Measurements from ENCODE around the gene PRR23E.

The PRR23E gene, protein sequence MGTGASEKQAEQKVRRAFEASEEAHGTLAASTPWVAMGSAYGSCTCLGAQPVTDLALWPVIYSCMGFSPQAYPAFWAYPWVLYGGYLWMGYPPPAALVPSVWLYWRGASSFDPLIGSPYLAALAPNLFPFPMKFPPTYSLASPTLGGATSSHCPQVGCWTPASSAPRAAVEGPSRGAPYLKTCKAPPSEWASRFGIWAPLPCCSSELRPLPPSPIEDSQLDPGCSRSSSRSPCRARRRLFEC

GRCh38 chr3:127192576-127193232 is at the start of gene PRR23E:
Gene PRR23E, plus strand, starts transcription at chr3:127193131. Its CDS starts 3,555 bp downstream, at chr3:127196686.
- FAIRE-seq: no peak

DNA sequence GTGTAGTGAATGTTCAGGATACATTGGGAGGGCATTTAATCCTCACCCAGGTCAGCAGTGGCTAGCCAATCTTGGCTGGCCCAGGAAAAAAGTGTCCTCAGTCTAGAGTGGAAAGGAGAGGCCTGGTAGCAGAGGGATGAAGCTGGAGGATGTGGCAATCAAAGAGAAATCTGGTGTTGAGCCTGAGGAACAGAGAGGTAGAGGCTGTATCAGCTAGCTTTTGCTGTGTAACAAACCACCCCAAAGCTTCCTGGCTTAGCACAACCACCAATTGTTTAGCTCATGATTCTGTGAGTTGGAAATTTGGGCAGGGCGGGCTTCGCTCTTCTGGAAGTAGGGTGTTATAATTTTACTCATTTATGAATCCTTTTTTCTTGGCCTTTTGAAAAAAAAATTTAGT is 49.8 kb upstream of the PRR23E start:
- FAIRE-seq: no peak

- no peak for FAIRE-seq
These were observed 48.3 kb upstream of the PRR23E start for GRCh38 chr3:127144631-127145030.

- FAIRE-seq: no peak
These were observed 47.7 kb upstream of the PRR23E start for GRCh38 chr3:127145266-127145665.

DNA sequence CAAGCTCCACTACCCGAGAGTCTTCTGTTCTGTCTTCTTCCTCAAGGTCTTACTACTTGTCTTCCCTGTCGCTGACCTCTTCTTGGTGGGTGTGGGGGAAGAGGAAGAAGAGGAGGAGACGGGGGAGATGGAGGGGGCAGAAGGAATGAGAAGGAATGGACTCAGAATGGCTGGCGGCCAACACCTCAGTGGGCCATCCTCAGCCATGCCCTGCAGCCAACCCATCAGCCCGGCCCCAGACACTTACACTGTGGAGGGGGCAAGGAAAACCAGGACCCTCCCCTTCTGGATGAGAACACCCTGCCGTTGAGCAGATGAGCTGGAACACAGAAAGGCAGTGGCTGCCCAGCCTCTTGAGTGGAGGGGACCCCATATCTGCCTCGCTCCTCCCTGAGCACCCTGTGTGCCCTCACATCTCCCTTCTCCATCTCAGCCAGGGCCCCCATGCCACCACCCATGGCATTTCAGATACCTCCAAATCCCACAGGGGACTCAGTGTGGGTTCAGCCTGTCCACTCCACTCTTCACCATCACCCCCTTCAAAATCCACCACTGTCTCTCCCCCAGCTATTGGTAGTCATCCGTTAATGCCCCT is 45.5 kb upstream of the PRR23E start:
- FAIRE-seq: no peak

DNA sequence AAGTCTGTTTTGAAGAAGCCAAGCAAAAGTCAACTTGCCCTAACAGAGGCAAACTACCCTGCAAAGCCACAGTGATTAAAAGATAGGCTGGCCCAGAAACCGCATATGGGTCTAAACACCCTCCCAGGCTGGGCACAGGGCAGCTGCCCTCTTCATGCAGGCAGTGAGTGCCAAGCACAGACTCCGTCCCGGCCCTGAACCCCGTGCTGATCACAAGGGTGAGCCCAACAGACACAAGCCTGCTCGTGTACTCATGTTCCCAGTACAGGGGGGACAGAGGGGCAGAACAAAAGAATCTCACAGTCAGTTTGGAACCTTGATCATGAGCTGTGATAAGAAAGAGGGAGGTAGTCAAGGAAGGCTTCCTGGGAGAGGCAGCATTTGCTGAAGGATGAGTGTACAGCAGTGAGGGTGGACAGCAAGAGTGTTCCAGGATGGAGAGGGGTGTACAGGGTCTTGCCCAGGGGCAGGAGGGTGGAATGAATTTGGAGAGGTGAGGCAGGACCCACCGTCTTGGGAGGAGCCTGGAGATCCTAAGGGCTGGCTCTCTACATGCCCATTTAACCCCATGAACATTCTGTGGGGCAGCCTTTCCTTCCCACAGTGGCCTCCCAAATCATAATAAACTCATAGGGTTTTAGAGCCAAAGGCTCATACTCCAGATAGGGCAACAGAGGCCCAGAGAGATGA is 43.2 kb upstream of the PRR23E start:
- FAIRE-seq: no peak

DNA sequence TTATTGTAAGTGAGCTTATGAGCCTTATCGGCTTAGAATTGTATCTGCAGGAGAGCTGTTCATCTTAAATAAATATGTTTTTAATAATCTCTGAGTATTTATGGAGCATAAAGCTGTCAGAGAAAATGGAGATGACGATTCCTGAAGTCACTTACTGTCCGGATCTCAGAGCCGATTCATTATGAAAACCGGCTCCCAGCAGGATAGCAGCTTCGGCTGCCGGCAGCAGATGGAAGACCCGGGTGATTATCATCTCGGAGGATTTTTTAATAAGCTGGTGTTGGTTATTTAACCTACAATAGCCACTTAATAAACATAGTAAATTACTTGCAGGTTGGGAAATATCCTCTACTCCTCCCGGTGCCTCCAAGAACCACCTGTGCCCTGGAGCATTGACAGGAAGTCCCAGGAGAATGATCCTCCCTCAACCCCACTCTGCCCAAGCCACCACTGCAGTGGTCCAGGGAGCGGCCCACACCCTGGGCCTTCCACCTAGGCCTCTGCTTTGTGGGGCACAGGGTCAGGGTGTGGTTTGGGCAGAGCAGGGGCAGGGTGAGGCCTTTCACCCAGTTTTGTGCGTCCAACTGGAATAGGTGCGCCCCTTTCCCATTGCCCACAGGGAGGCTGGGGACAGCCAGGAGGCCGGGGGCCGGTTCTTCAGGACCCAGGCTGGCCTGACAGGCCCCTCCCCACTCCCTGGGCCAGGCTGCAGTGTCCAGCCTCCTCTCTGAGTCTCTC is 42.2 kb upstream of the PRR23E start:
- FAIRE-seq: no peak

- no peak for FAIRE-seq
These were observed 41.7 kb upstream of the PRR23E start for GRCh38 chr3:127151251-127151564.

DNA sequence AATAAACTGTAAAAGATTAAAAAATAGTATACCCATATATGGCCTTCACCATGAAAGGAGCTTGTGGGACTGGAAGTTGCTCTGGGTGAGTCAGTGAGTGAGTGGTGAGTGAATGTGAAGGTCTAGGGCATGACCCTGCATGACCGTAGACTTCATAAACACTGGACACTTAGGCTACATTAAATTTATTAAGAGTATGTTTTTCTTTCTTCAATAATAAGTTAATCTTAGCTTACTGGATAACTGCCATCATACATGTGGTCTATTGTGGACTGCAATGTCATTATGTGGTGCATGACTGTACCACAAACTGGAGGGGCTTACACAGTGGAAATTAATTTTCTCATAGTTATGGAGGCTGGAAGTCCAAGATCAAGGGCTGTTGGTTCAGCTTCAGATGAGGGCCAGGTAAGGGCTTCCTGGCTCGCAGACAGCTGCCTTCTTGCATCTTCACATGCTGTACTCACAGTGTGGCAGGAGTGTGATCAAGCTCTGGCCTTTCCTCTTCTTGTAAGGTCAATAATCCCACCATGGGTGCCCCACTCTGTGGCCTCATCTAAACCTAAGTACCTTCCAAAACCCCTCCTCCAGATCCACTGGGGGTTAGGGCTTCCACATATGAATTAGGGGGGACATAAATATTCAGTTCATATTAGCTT is 40.8 kb upstream of the PRR23E start:
- FAIRE-seq: no peak

DNA sequence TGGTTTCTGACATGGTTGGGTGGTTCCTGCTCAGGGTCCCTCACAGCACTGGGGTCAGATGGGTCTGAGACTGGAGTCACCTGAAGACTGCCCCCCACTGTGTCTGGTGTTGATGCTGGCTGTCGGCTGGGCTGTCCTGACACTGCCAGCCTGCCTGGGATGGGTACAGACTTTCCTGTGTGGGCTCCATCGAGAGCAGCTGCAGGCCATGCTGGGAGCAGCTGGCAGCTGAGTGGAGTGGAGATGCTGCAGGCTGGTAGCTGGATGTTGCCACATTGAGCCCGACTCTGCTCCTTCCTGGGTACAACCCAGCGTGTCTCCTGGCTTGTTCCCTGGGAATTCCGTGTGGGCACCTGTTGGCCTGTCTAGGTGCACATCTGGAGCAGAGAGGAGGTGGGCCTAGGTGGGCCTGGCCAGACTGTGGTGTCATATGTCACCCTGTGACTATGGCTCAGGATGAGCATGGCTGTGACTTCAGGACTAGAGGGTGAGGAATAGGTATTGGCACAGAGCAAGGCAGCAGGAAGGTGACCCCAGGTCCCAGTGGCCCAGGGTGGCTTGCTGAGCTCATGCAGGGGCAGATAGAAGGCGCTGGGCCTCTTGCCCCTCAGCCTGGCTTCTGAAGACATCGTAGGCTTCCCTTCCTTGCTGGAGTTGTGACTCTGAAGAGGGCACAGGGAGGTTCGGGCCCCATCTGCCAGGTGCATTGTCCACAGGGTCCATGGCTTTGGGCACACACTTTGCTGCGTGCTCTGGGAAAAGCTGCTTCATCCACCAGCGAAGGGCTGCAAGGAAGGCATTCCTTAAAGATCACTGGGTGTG is 40.0 kb upstream of the PRR23E start:
- FAIRE-seq: no peak

- no peak for FAIRE-seq
These were observed 39.5 kb upstream of the PRR23E start for GRCh38 chr3:127153506-127153815.

GRCh38 chr3:127156338-127157050 is 36.4 kb upstream of the PRR23E start:
- no peak for FAIRE-seq

GRCh38 chr3:127157171-127157828 is 35.6 kb upstream of the PRR23E start:
- FAIRE-seq: no peak

DNA sequence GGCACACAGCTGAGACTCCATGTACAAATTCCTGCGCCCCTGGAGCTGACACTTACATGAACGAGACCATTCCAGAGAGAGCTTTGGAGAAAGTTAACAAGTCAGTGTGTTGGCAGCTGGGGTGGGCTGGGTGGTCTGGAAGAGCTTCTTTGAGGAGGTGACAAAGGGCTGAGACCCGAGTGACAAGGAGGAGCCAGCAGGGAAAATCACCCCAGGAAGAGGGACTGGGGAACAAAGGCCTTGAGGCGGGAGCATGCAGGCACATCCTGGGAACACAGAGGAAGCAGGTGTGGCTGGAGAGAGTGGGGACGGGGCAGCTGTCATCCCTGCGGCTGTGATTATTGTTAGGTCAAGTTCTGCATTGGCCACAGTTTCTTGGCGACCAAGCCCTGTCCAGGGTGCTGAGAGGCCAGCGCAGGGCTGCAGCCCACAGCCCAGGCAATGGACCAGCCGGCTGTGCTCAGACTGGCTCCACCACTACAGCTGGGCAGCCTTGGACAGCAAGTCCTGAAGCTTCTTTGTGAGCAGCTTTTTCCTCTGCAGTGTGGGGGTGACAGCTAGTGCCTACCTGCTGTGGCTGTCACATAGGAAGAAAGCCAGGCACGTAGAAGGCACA is 34.2 kb upstream of the PRR23E start:
- no peak for FAIRE-seq

DNA sequence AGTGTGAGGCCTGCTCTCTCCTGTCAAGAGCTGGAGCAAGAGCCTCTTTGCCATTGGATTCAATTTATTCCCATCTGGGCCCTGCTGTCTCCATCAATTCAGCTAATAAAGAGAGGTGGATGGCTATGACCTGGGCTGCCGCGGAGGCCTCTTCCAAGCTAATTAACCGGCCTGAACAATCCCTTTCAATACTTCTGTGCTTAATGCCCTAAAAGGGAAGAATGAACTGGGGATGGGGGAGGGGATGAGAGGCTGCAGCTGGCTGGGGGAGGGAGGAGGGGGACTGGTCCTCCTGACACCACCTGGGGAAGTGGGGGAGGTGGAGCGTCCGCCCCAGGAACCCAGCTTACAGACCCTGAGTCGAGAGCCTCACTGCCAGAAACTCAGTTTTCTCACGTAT is 33.4 kb upstream of the PRR23E start:
- no peak for FAIRE-seq

DNA sequence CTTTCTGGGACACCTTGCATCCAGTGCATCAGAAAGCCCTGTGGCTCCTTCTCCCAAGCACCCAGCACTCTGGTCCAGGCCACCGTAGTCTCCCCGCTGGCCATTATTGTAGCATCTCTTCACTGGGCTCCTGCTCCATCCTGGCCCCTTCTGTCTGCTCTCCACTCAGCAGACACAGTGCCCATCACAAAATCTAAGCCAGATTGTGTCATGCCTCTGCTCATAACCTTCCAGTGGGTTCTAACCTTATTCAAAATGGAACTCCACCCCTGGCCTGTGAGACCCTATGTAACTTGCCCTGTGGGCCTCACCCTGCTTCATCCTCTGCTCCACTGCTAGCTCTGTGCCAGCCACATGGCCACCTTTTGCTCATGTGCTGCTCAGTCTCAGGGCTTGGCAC is 31.7 kb upstream of the PRR23E start:
- FAIRE-seq: no peak

DNA sequence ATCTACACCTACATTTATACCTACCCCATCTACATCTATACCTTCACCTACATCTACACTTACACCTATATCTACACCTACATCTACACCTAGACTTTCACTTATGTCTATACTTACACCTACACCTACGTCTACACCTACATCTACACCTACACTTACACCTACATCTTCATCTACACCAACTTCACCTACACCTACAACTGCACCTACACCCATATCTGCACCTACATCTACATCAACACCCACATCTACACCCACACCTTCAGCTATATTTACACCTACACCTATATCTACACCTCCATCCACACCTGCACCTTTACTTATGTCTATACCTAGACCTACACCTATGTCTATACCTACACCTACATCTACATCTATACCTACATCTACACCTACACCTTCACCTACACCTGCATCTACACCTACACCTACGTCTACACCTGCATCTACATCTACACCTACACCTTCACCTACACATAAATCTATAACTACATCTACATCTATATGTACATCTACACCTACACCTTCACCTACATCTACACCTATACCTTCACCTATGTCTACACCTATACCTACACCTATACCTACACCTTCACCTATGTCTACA is 30.9 kb upstream of the PRR23E start:
- FAIRE-seq: no peak

- FAIRE-seq: no peak
These were observed 29.8 kb upstream of the PRR23E start for GRCh38 chr3:127162947-127163645.

GRCh38 chr3:127164615-127165014 is 28.3 kb upstream of the PRR23E start:
- FAIRE-seq: no peak

Data from A204.1 (cell line).